GM21717 (cell line): ENCODE data around the gene CDKAL1.
"Not testable (repeated sequence)": the region's sequence is repeated elsewhere in the genome, so short reads cannot be mapped to it uniquely, and the experiment has no call there.

Experiments used
- ATAC-seq: cut with Tn5 transposase; IDR thresholded peaks from one replicate; pipeline ENCODE4 v1.9.1; 2021; ENCODE audit warnings: mild to moderate bottlenecking, moderate library complexity; ENCODE audit not compliant: unreplicated experiment

Gene CDKAL1

GRCh38 chr6:21219856-21220255 is 685.6 kb downstream of the CDKAL1 start:
- no peak for ATAC-seq

- no peak for ATAC-seq
Observed at GRCh38 chr6:21220271-21220987, 686.2 kb downstream of the CDKAL1 start.

GRCh38 chr6:21222656-21223055 is 688.4 kb downstream of the CDKAL1 start:
- ATAC-seq: no peak

GRCh38 chr6:21225912-21226311 is 691.7 kb downstream of the CDKAL1 start:
- no peak for ATAC-seq

GRCh38 chr6:21227486-21227885 is 693.2 kb downstream of the CDKAL1 start:
- ATAC-seq: no peak

GRCh38 chr6:21228411-21228810 is 694.2 kb downstream of the CDKAL1 start:
- ATAC-seq: no peak

- ATAC-seq: no peak
Observed at GRCh38 chr6:21228876-21229460, 694.7 kb downstream of the CDKAL1 start.

- no peak for ATAC-seq
Observed at GRCh38 chr6:21230536-21230935, 696.3 kb downstream of the CDKAL1 start.

- ATAC-seq: no peak
Observed at GRCh38 chr6:21235162-21235561, 700.9 kb downstream of the CDKAL1 start.

- no peak for ATAC-seq
Observed at GRCh38 chr6:21238208-21238607, 704.0 kb downstream of the CDKAL1 start.

GRCh38 chr6:21240709-21241108 is 706.5 kb downstream of the CDKAL1 start:
- ATAC-seq: no peak

- no peak for ATAC-seq
Observed at GRCh38 chr6:21241231-21242130, 707.2 kb downstream of the CDKAL1 start.

- no peak for ATAC-seq
Observed at GRCh38 chr6:21244897-21245470, 710.7 kb downstream of the CDKAL1 start.

GRCh38 chr6:21245488-21245887 is 711.2 kb downstream of the CDKAL1 start:
- no peak for ATAC-seq

GRCh38 chr6:21246075-21246474 is 711.8 kb downstream of the CDKAL1 start:
- ATAC-seq: no peak

- ATAC-seq: not testable (repeated sequence)
Observed at GRCh38 chr6:21254460-21254859, 720.2 kb downstream of the CDKAL1 start.

- no peak for ATAC-seq
Observed at GRCh38 chr6:21256197-21256596, 721.9 kb downstream of the CDKAL1 start.

- ATAC-seq: no peak
Observed at GRCh38 chr6:21257125-21257524, 722.9 kb downstream of the CDKAL1 start.

- no peak for ATAC-seq
Observed at GRCh38 chr6:21258665-21259064, 724.4 kb downstream of the CDKAL1 start.

GRCh38 chr6:21259660-21260059 is 725.4 kb downstream of the CDKAL1 start:
- ATAC-seq: no peak

- ATAC-seq: no peak
Observed at GRCh38 chr6:21262504-21262903, 728.2 kb downstream of the CDKAL1 start.
